Stimulated activated naive CD8-positive, alpha-beta T cell treated with anti-CD3 and anti-CD28 coated beads, Interleukin-15, amount 100 ng/mL, for 72 hours (primary cell): Measurements from ENCODE around the gene RGS6.

Source experiments
- ATAC-seq: fragments of 150-1000 bp; cut with Tn5 transposase; 2 replicates; pipeline ENCODE4 v1.10.0; 2021; ENCODE audit warnings: mild to moderate bottlenecking, moderate library complexity
- DNase-seq, 2 donors: peaks; one replicate each; pipeline ENCODE4 v3.0.0; 2021 to 2022
- H3K27ac Mint-ChIP-seq, 2 donors: one replicate each; pipeline ENCODE4 v1.8.0; 2022; ENCODE audit warnings: mild to moderate bottlenecking in 2 of 2, mixed read lengths in 2 of 2, moderate library complexity in 2 of 2
- H3K27me3 Mint-ChIP-seq: one replicate; pipeline ENCODE4 v1.8.0; 2022; ENCODE audit warnings: mixed read lengths
- H3K4me1 Mint-ChIP-seq: one replicate; pipeline ENCODE4 v1.8.0; 2022; ENCODE audit warnings: mild to moderate bottlenecking, mixed read lengths
- H3K4me3 Mint-ChIP-seq, 2 donors: one replicate each; pipeline ENCODE4 v1.8.0; 2022; ENCODE audit warnings: mild to moderate bottlenecking in 2 of 2, mixed read lengths in 2 of 2, moderate library complexity in 1 of 2
- H3K9me3 Mint-ChIP-seq, 2 donors: one replicate each; pipeline ENCODE4 v1.8.0; 2022; ENCODE audit warnings: mixed read lengths in 2 of 2

The RGS6 gene

GRCh38 chr14:72545411-72546311 is 613.4 kb downstream of the RGS6 start:
- H3K4me3 Mint-ChIP-seq = no peak overlapping the region

GRCh38 chr14:72546344-72547016 is 614.3 kb downstream of the RGS6 start:
- Mint-ChIP-seq H3K4me3 (no peak overlapping the region), H3K27me3 (peaks cover 11% of the 10 kb centered on the region), H3K9me3 (no peaks in the 10 kb centered on the region), H3K4me1 (peaks cover 6% of the 10 kb centered on the region), H3K27ac (peak overlapping the region; percentile 37 to 71)
- ATAC-seq (no peak), DNase-seq (no peak)

More at GRCh38 chr14:72545411-72546311, 613.4 kb downstream of the RGS6 start:
- no peak for ATAC-seq
- H3K9me3 Mint-ChIP-seq = no peaks in the 10 kb centered on the region
- DNase-seq = no peak
- H3K4me1 Mint-ChIP-seq = peaks cover 6% of the 10 kb centered on the region
- H3K27me3 Mint-ChIP-seq = peaks cover 10% of the 10 kb centered on the region
- peak overlapping the region; percentile 49 to 65 for H3K27ac Mint-ChIP-seq

GRCh38 chr14:72547999-72548398 is 615.8 kb downstream of the RGS6 start:
- Mint-ChIP-seq H3K27ac (no peak overlapping the region), H3K9me3 (no peaks in the 10 kb centered on the region), H3K4me1 (peaks cover 6% of the 10 kb centered on the region), H3K27me3 (peaks cover 22% of the 10 kb centered on the region), H3K4me3 (no peak overlapping the region)
- no peak for DNase-seq
- ATAC-seq = no peak

- Mint-ChIP-seq H3K27me3 (peaks cover 29% of the 10 kb centered on the region), H3K9me3 (no peaks in the 10 kb centered on the region), H3K4me1 (no peaks in the 10 kb centered on the region), H3K4me3 (no peak overlapping the region), H3K27ac (no peak overlapping the region)
- DNase-seq = no peak
- ATAC-seq = no peak
Measured at GRCh38 chr14:72549026-72549425, 616.8 kb downstream of the RGS6 start.

- ATAC-seq = no peak
- Mint-ChIP-seq H3K4me1 (no peaks in the 10 kb centered on the region), H3K27ac (no peak overlapping the region), H3K27me3 (peaks cover 31% of the 10 kb centered on the region), H3K4me3 (no peak overlapping the region), H3K9me3 (no peaks in the 10 kb centered on the region)
- DNase-seq = no peak
Measured at GRCh38 chr14:72549854-72550253, 617.6 kb downstream of the RGS6 start.

GRCh38 chr14:72550513-72550912 is 618.3 kb downstream of the RGS6 start:
- Mint-ChIP-seq H3K27me3 (peaks cover 31% of the 10 kb centered on the region), H3K4me1 (no peaks in the 10 kb centered on the region), H3K4me3 (no peak overlapping the region), H3K27ac (no peak overlapping the region), H3K9me3 (no peaks in the 10 kb centered on the region)
- ATAC-seq (no peak), DNase-seq (no peak)

- no peak overlapping the region for H3K4me3 Mint-ChIP-seq
- ATAC-seq (no peak), DNase-seq (no peak)
- H3K4me1 Mint-ChIP-seq = no peaks in the 10 kb centered on the region
- no peaks in the 10 kb centered on the region for H3K9me3 Mint-ChIP-seq
- no peak overlapping the region for H3K27ac Mint-ChIP-seq
- peaks cover 32% of the 10 kb centered on the region for H3K27me3 Mint-ChIP-seq
Measured at GRCh38 chr14:72552236-72552635, 620.0 kb downstream of the RGS6 start.

GRCh38 chr14:72553161-72553560 is 620.9 kb downstream of the RGS6 start:
- H3K27ac Mint-ChIP-seq = no peak overlapping the region
- H3K27me3 Mint-ChIP-seq = peaks cover 41% of the 10 kb centered on the region
- no peaks in the 10 kb centered on the region for H3K4me1 Mint-ChIP-seq
- H3K9me3 Mint-ChIP-seq = no peaks in the 10 kb centered on the region
- DNase-seq (no peak), ATAC-seq (no peak)
- H3K4me3 Mint-ChIP-seq = no peak overlapping the region

GRCh38 chr14:72553656-72554055 is 621.4 kb downstream of the RGS6 start:
- Mint-ChIP-seq H3K9me3 (no peaks in the 10 kb centered on the region), H3K27ac (no peak overlapping the region), H3K27me3 (peaks cover 45% of the 10 kb centered on the region), H3K4me1 (no peaks in the 10 kb centered on the region), H3K4me3 (no peak overlapping the region)
- ATAC-seq (no peak), DNase-seq (no peak)

GRCh38 chr14:72554401-72554800 is 622.2 kb downstream of the RGS6 start:
- no peaks in the 10 kb centered on the region for H3K9me3 Mint-ChIP-seq
- H3K27me3 Mint-ChIP-seq = peaks cover 45% of the 10 kb centered on the region
- H3K27ac Mint-ChIP-seq = no peak overlapping the region
- no peaks in the 10 kb centered on the region for H3K4me1 Mint-ChIP-seq
- no peak overlapping the region for H3K4me3 Mint-ChIP-seq
- no peak for ATAC-seq
- no peak for DNase-seq

GRCh38 chr14:72554994-72555608 is 622.9 kb downstream of the RGS6 start:
- Mint-ChIP-seq H3K27me3 (peaks cover 45% of the 10 kb centered on the region), H3K4me3 (no peak overlapping the region), H3K9me3 (no peaks in the 10 kb centered on the region)

GRCh38 chr14:72555609-72556000 is 623.4 kb downstream of the RGS6 start:
- no peak for ATAC-seq
- Mint-ChIP-seq H3K27me3 (peaks cover 45% of the 10 kb centered on the region), H3K4me3 (no peak overlapping the region), H3K27ac (peak overlapping the region in 1 of 2 donors; percentile 54), H3K9me3 (no peaks in the 10 kb centered on the region), H3K4me1 (no peaks in the 10 kb centered on the region)
- no peak for DNase-seq

More at GRCh38 chr14:72554994-72555608, 622.9 kb downstream of the RGS6 start:
- Mint-ChIP-seq H3K27ac (peak overlapping the region in 1 of 2 donors; percentile 54), H3K4me1 (no peaks in the 10 kb centered on the region)
- ATAC-seq (no peak), DNase-seq (no peak)

GRCh38 chr14:72557671-72558070 is 625.4 kb downstream of the RGS6 start:
- peaks cover 33% of the 10 kb centered on the region for H3K27me3 Mint-ChIP-seq
- ATAC-seq (no peak), DNase-seq (no peak)
- H3K4me1 Mint-ChIP-seq = no peaks in the 10 kb centered on the region
- no peak overlapping the region for H3K27ac Mint-ChIP-seq
- H3K4me3 Mint-ChIP-seq = no peak overlapping the region
- H3K9me3 Mint-ChIP-seq = no peaks in the 10 kb centered on the region

- H3K9me3 Mint-ChIP-seq = no peaks in the 10 kb centered on the region
- ATAC-seq (no peak), DNase-seq (no peak)
- H3K27ac Mint-ChIP-seq = no peak overlapping the region
- H3K4me1 Mint-ChIP-seq = peaks cover 6% of the 10 kb centered on the region
- H3K4me3 Mint-ChIP-seq = no peak overlapping the region
- peaks cover 25% of the 10 kb centered on the region for H3K27me3 Mint-ChIP-seq
Measured at GRCh38 chr14:72558721-72559120, 626.5 kb downstream of the RGS6 start.

- Mint-ChIP-seq H3K4me3 (no peak overlapping the region), H3K4me1 (peaks cover 11% of the 10 kb centered on the region), H3K9me3 (no peaks in the 10 kb centered on the region), H3K27me3 (peaks cover 20% of the 10 kb centered on the region), H3K27ac (no peak overlapping the region)
- DNase-seq = no peak
- no peak for ATAC-seq
Measured at GRCh38 chr14:72559202-72559601, 627.0 kb downstream of the RGS6 start.
